GM19035 (cell line): ENCODE results near the gene CX3CL1.
"Not testable (repeated sequence)": the region's sequence is repeated elsewhere in the genome, so short reads cannot be mapped to it uniquely, and the experiment has no call there.

Source experiments
- ATAC-seq: cut with Tn5 transposase; IDR thresholded peaks from one replicate; pipeline ENCODE4 v1.9.1; 2021; ENCODE audit not compliant: unreplicated experiment

CX3CL1 gene

DNA sequence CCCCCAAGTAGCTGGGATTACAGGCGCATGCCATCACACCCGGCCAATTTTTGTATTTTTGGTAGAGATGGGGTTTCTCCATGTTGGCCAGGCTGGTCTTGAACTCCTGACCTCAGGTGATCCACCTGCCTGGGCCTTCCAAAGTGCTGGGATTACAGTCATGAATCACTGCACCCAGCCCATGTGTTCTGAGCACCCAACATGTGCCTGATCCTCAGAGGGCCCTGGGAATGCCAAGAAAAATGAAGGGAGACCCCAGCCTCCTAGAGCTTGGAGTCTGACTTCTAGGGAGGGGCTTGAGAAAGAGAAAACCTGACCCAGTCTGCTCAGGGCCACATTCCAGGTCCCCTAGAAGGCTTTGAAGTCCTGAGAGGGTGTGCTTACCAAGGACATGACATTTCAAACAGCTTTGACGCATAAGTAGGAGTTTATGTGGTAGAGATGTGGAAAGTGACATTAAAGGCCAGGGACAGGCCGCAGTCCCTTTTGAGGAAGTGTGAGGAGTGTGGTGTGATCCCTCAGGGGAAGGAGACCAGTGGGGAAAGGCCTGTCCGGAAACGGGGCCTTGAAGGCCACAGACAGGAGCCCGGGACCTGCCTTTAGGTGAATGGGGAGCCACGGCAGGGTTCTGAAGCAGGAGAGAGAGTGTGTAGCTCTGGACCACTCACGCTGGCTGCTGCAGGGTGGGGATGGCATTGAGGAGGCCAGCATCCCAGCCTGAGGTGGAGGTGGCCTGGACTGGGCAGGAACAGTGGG is 14.8 kb upstream of the CX3CL1 start:
- peak; percentile 32 for ATAC-seq

DNA sequence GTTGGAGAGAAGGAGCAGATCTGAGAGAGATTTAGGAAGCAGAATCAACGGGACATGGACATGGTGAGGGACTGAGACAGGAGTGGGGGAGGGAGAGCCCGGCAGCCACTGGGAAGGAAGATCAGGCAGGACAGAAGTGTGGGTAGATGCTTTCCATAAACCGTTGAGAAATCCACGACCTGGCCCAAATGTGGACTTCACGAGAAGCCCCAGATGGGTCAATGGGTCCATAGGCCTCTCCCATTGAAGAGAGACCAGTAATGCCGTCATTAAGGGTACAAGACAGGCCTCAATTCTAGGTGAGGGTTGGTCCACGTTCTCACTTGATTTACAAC is 14.2 kb upstream of the CX3CL1 start:
- ATAC-seq = no peak

DNA sequence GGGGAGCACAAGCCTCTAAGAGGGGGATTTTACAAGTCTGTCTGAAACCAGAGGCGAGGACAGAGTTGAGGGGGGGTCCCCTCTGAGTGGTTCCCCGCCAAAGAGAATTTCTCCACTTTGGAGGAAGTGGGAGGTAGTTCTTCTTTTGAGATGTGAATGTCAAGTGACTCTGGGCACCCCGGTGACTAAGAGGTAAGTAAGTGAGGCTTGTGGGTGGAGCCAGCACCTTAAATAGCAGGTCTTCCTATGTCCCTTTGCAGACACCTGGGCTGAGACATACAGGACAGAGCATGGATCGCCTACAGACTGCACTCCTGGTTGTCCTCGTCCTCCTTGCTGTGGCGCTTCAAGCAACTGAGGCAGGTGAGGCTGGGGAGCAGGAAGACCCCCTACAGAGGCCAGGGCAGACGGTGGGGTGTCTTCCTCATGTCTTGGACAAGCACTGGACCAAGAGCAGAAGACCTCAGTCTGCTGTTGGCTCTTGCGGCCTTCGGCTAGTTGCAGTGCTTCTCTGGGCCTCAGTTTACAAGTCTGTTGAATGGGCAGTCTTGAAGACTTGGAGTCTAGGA is 13.7 kb upstream of the CX3CL1 start, which contains the start of gene CCL22:
Gene CCL22 (plus strand): TSS at position 257 of the 569 bp plus-strand sequence. CDS start 34 bp downstream, at position 291.
- ATAC-seq = peak; percentile 48

- no peak for ATAC-seq
Measured at GRCh38 chr16:57360321-57360935, 11.9 kb upstream of the CX3CL1 start.

DNA sequence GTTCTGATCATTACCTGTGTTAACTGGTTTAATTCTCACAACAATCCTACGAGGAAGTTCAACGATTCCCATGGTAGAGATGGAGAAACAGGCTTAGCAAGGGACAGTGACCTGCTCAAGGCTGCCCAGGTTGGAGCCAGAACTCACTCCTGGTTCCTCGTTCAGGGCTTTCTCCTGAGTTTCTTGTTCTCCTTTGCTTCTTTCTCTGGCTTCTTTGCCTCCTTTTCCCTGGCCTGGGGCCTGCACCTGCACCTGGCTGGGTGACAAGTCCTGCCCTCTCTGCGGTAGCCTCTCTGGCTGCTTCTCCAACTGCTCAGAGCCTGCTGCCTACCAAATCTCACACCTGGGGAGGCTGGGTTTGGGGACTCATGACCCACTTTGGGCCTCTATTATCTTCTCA is 10.9 kb upstream of the CX3CL1 start:
- ATAC-seq = no peak

DNA sequence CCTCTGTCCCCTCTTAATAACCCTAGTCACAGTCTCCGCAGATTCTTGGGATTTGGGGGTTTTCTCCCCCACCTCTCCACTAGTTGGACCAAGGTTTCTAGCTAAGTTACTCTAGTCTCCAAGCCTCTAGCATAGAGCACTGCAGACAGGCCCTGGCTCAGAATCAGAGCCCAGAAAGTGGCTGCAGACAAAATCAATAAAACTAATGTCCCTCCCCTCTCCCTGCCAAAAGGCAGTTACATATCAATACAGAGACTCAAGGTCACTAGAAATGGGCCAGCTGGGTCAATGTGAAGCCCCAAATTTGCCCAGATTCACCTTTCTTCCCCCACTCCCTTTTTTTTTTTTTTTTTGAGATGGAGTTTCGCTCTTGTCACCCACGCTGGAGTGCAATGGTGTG is 8.1 kb upstream of the CX3CL1 start:
- no peak for ATAC-seq

GRCh38 chr16:57366544-57367040 is 5.7 kb upstream of the CX3CL1 start:
- ATAC-seq = no peak

GRCh38 chr16:57367116-57367752 is 5.1 kb upstream of the CX3CL1 start:
- no peak for ATAC-seq

DNA sequence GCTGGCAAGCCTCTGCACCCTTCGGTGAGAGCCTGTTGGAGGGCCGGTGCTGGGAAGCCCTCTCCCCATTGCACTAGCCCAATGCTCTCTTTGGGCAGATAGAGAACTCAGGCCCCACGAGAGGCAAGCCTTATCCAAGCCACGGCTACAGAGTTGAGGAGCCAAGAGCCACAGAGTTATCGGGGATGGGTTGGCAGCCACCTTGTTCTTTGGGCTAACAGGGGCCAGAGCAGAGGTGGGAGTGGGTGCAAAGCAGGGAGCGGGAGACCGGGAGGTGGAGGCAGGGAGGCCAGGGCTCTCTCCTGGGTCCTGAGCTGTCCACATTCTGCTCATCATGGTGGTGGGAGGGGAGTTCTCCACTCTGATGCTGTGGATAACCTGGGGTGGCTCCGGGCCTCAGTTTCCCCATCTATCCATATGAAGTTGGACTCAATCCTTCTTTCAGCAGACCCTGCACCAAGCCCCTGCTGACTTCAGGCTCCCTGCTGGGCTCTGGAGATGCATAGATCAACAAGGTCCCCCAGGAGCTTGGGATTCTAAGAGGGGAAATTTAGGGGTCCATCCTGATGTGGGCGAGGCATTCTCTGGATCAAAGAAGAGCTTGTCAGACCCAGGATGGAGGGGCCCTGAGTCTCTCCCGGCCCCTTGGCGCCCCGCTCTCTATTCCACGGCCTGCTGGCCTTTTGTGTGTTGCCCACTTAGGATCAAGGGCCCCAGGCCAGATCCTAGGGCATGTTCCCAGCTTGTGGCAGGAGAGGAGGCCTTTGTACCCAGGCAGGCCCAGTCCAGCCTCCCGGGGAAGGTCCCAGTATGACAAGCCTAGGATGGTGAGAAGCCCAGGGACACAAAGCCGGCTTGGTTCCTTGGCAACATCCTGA is 557 bp upstream of the CX3CL1 start:
- no peak for ATAC-seq

DNA sequence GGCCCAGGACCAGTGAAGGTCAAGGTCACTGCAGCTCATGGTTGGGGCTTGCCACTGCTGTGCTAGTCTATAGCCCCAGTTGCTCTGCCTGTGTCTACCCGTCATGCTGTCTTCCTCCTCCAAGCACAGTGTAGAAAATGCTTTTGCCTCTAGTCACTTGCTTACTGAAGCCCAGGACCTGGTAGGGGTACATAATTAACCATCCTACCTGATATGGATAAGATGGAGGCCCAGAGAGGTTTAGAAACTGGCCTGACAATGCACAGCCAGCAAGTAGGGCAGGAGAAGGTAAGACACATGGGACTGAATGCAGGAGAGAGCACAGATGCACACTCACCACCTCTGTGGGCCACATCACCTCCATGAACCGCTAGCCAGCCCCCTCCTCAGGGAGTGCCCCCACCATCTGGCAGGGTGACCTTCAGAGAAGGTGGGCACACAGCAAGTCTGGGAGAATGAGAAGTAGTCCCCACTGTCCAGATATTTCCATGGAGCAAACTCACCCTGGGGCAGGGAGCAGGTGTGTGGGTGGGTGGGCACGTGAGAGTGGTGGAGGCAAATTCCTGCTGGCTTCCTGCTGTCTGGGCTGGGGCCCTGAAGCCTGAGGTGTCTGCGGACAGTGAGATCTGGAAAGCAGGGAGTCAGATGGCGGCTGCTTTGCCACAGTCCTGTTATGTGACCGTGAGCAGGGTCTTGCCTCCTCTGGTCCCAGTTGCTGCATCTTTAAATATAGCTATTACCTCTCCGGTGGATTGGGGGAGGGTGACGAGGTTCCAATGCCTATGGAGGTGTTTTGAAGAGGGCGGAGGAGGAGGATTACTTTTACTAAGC is 1.0 kb downstream of the CX3CL1 start:
- ATAC-seq = no peak

GRCh38 chr16:57374067-57374534 is 1.8 kb downstream of the CX3CL1 start:
- no peak for ATAC-seq

DNA sequence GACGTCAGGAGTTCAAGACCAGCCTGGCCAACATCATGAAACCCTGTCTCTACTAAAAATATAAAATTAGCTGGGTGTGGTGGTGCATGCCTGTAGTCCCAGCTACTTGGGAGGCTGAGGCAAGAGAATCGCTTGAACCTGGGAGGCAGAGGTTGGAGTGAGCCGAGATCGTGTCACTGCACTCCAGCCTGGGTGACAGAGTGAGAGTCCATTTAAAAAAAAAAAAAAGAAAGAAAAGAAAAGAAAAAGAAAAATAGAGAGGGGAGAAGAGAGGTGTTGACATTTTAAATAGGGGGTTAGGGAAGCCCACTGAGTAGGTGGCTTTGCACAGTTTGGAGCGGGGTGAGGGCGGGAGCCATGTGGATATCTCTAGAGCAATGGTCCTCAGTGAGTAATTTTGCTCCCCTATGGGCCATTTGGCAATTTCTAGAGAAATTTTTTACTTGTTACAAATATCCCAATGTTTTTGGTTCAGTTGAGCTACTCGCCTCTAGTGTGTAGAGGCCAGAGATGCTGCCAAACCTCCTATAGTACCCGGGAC is 2.7 kb downstream of the CX3CL1 start:
- ATAC-seq = not testable (repeated sequence)

DNA sequence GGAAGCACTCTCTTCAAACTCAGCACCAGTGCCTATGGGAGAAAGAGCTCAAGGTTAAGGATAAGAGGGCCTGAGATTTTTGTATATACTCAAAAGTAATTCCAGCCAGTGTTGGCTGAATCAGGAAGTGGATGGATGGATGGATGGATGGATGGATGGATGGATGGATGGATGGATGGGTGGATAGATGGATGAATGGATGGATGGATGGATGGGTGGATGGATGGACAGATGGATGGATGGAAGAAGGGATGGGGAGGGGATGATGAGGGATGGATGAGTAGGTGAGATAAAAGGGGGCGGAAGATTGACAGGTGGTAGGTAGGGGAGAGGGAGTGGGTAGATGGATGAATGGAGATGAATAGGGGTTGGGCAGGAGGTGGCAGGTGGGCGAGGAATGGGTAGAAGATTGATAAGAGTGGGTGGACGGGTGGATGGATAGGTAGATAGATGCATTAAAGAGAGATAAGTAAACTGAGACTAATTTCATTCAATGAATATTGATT is 4.1 kb downstream of the CX3CL1 start:
- ATAC-seq = no peak

- ATAC-seq = peak; percentile 81
Measured at GRCh38 chr16:57377080-57377841, 5.0 kb downstream of the CX3CL1 start.

DNA sequence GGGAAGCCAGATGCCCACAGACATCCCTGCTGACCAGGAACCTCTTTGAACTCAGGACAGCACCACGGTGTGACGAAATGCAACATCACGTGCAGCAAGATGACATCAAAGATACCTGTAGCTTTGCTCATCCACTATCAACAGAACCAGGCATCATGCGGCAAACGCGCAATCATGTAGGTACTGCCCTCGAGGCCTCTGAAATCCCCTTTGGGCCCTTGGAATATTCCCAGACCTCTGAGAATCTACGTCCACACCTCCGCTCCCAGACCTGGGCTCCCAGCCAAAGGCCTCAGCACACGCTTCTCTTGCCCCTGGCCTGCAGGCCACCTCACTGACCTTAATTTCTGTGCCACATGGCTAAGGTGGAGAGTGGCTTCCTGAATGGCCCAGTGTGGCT is 7.3 kb downstream of the CX3CL1 start:
- ATAC-seq = no peak

GRCh38 chr16:57380671-57381462 is 8.6 kb downstream of the CX3CL1 start:
- ATAC-seq = no peak

- ATAC-seq = no peak
Measured at GRCh38 chr16:57381791-57382534, 9.7 kb downstream of the CX3CL1 start.
